ENCODE measurements around the gene RBFOX1.

GRCh38 chr16:7340938-7341337, 8.3 kb downstream of the RBFOX1 start:
- TF ChIP-seq CTCF (IDR thresholded peaks at IDR 0.05) (no peak), POLR2A (IDR thresholded peaks at IDR 0.05) (no peak)

Measured in Peyer's patch (tissue), 4 donors.